Psoas muscle (tissue), 8 donors: Measurements from ENCODE around the gene UBE2I. TPM values are rescaled to one million over a fixed set of nuclear protein-coding genes. Genes with fewer than 3 reads are reported as not detected.

Experiments used
- ATAC-seq, 4 donors: fragments of 200-7000 bp; cut with Tn5 transposase; one replicate each; pipeline ENCODE4 v1.9.1; 2020; ENCODE audit warnings: moderate library complexity in 3 of 4, mild to moderate bottlenecking in 2 of 4
- DNase-seq, 2 donors: peaks; one replicate each; pipeline ENCODE4 v3.0.0-alpha.2; 2020
- H3K27ac ChIP-seq: fragments of 200-600 bp; one replicate; pipeline ENCODE4 v1.8.0; 2022
- H3K27me3 ChIP-seq, 3 donors: fragments of 200-600 bp in 1 of 3; one replicate each; pipeline versions ENCODE4 v1.6.1 to v1.8.0; 2013 to 2022; ENCODE audit warnings: low read length in 2 of 3, mild to moderate bottlenecking in 2 of 3, moderate library complexity in 1 of 3; ENCODE audit not compliant: insufficient read depth in 3 of 3
- H3K36me3 ChIP-seq, 2 donors: fragments of 200-600 bp in 1 of 2; one replicate each; pipeline versions ENCODE4 v1.6.1 to v1.8.0; 2013 to 2022; ENCODE audit warnings: low read depth in 1 of 2, mild to moderate bottlenecking in 1 of 2, moderate library complexity in 1 of 2; ENCODE audit not compliant: insufficient read depth in 1 of 2
- H3K4me1 ChIP-seq: fragments of 200-600 bp; one replicate; pipeline ENCODE4 v1.8.0; 2022
- H3K4me3 ChIP-seq: fragments of 200-600 bp; one replicate; pipeline ENCODE4 v1.8.0; 2022; ENCODE audit warnings: mild to moderate bottlenecking
- H3K9me3 ChIP-seq: fragments of 200-600 bp; one replicate; pipeline ENCODE4 v1.8.0; 2022
- WGBS, 3 donors: extraction: QIAGEN DNeasy Blood & Tissue Kit; methylation state at CpG; one replicate each; pipeline versions ENCODE4 v1.1.6 to v1.1.7; 2013; 5-methylcytosine and 5-hydroxymethylcytosine counted together
- intact Hi-C, 2 donors: fragments of 100-400 bp; cut with DNase I; formaldehyde crosslinking; loops; one replicate each; pipeline versions ENCODE4 v1.11.0 to v1.14.2; 2022
- polyA plus RNA-seq, 3 donors: library from polyadenylated mRNA; stranded (reverse); fragments of 200-250 nt; gene quantifications; one replicate each; pipeline ENCODE4 v1.2.3, GENCODE V29; 2013
- total RNA-seq, 4 donors: library from RNA; stranded (reverse); fragmentation: NEBNext Ultra II Directional in 2 of 4; extraction: Animal tissue kit (Norgen Biotek cat#: 25700) in 2 of 4; gene quantifications; one replicate each; pipeline versions ENCODE4 v1.2.1 to v1.2.4, GENCODE V29; 2021 to 2023
- TF ChIP-seq, protein P1 (sequence below): fragments of 200-600 bp; IDR thresholded peaks from one replicate; pipeline ENCODE4 v1.8.0; 2022; ENCODE audit warnings: antibody characterized with exemption
- donor health status: healthy with polysubstance abuse.
- donor health status: DM: no; HTN: no; CAD: no; lungs with moderate emphysema.
- donor health status: Bipolar disorder and iron deficiency.
- donor health status: healthy.
- donor health status: DM: yes; HTN: yes; CAD: no.
- donor health status: DM: no; HTN: no; CAD: no.
- donor health status: DM: no; HTN: no; CAD: no.
- donor health status: DM: yes; HTN: yes; CAD: no.

The UBE2I gene
- total and polyA plus RNA-seq, 7 donors = 46.2 to 101 (median 55.6) TPM

DNA sequence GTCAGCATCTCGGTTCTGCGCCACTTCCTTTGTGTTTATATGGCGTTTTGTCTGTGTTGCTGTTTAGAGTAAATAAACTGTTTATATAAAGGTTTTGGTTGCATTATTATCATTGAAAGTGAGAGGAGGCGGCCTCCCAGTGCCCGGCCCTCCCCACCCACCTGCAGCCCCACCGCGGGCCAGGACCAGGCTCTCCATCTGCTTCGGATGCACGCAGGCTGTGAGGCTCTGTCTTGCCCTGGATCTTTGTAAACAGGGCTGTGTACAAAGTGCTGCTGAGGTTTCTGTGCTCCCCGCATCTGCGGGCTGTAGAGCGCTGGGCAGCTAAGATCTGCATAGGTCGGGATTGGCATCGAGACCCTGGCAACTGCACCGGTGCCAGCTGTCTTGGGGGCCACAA lies 15.8 kb downstream of the UBE2I start:
- no peak overlapping the region for H3K27ac ChIP-seq
- H3K4me1 ChIP-seq = no peaks in the 10 kb centered on the region
- DNase-seq = no peak

DNA sequence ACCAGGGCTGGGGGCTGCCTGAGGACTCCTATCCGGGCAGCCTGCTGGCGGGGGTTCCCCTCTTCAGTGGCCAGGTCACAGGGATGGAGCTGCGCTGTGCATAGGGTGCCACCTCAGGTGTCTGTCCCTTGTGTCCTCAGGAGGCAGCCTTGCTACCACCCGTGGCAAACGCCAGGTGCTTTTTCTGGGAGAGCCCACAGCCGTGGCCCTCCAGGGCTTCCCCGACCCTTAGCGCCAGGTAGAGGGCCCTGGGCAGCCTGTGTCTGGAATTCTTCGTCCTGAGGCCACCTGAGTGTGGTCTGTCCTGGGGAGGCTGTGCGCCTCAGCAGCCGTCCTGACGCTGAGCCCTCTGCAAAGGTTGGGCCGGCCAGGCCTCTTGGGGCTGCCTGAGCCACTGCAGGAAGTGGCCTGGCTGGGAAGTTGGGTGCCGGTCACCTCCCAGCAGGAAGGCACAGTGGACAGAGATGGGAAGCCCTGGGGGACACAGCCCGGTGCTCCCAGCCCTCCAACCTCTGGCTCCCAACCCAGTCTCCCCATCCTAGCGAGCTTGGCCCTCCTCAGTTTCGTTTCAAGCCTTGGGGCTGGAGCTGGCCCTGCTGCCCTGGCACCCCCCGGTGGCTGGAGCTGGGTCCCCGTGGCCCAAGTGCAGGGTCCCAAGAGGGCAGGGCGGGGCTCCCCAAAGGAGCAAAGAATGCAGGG lies 16.4 kb downstream of the UBE2I start:
- TF ChIP-seq, protein P1, sequence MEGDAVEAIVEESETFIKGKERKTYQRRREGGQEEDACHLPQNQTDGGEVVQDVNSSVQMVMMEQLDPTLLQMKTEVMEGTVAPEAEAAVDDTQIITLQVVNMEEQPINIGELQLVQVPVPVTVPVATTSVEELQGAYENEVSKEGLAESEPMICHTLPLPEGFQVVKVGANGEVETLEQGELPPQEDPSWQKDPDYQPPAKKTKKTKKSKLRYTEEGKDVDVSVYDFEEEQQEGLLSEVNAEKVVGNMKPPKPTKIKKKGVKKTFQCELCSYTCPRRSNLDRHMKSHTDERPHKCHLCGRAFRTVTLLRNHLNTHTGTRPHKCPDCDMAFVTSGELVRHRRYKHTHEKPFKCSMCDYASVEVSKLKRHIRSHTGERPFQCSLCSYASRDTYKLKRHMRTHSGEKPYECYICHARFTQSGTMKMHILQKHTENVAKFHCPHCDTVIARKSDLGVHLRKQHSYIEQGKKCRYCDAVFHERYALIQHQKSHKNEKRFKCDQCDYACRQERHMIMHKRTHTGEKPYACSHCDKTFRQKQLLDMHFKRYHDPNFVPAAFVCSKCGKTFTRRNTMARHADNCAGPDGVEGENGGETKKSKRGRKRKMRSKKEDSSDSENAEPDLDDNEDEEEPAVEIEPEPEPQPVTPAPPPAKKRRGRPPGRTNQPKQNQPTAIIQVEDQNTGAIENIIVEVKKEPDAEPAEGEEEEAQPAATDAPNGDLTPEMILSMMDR = no peak
- Histone ChIP-seq H3K36me3 (peaks cover 4 to 48% of the 10 kb centered on the region in 2 donors), H3K27ac (no peak overlapping the region), H3K4me1 (no peaks in the 10 kb centered on the region), H3K9me3 (no peaks in the 10 kb centered on the region), H3K4me3 (no peak overlapping the region), H3K27me3 (peaks cover 0 to under 1% (median 0%) of the 10 kb centered on the region in 3 donors)
- WGBS, 3 donors = 60 to 64% (median 60%) methylated on average over 20 of the region's 20 CpGs
- DNase-seq = no peak
- peak in 2 of 4 donors; percentile 16 to 28 for ATAC-seq
- intact Hi-C loops = no loop called here

More for the DNA sequence above, 15.8 kb downstream of the UBE2I start:
- Histone ChIP-seq H3K27me3 (no peaks in the 10 kb centered on the region), H3K4me3 (no peak overlapping the region), H3K36me3 (peaks cover 4 to 53% of the 10 kb centered on the region in 2 donors), H3K9me3 (no peaks in the 10 kb centered on the region)
- 78 to 87% (median 84%) methylated on average over 15 of the region's 15 CpGs for WGBS, 3 donors
- TF ChIP-seq, protein P1 = no peak
- intact Hi-C loops = no loop called here
- ATAC-seq = no peak

DNA sequence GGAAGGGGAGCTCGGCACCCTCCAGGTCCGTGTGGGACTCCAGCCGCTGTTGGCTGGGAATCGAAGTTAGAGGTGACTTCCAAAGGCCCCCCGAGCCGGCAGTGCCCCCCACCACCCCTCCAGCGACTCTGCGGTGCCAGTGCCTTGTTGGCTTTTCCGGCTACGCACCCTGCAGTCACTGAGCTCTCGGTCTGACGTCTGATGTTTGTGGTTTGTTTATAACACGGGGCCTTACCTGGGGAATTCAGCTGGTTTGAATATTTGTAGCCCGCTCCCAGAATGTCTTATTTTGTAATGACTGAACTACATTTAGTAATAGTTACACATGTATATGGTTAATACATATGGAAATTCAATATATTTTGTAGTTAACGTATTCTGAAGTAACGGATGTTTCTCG lies 17.0 kb downstream of the UBE2I start:
- WGBS, 3 donors = 61 to 64% (median 62%) methylated on average over 17 of the region's 17 CpGs
- intact Hi-C loops = no loop called here
- Histone ChIP-seq H3K36me3 (peaks cover 4 to 42% of the 10 kb centered on the region in 2 donors), H3K27me3 (peaks cover 0 to 6% (median 0%) of the 10 kb centered on the region in 3 donors), H3K4me1 (no peaks in the 10 kb centered on the region), H3K27ac (no peak overlapping the region), H3K4me3 (no peak overlapping the region), H3K9me3 (no peaks in the 10 kb centered on the region)
- no peak for ATAC-seq
- no peak for DNase-seq
- TF ChIP-seq, protein P1 = no peak

DNA sequence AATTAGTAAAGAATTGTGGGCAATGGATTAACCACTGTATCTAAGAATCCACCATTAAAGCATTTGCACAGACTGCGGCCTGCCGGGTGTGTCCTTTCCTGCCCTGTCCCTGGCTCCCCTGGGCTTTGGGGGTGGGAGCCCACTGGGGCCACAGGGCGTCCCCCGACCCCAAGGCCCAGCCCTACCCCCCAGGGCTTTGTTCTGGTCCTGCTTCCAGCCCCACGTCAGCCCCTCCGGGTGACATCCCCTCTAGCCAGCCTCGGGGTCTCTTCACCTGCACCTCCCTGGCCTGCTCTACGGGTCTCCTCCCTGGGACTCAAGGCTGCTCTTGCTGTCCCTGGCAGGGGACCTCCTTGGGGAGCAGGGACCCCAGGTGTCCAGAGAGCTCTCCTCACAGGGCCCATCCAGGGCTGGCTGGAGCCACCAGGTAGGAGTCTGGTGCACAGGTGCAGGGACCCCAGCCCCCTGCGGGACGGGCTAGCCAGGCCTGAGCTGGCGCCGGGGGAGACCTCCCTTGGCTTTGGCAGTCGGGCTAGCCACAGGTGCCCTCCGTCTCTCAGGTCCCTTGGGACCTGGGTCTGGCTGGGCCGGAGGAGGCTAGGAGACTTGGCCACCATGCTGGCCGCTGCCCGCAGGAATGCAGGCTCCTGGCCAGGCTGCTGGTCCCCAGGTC lies 17.6 kb downstream of the UBE2I start:
- no peak for DNase-seq
- H3K9me3 ChIP-seq = no peaks in the 10 kb centered on the region
- TF ChIP-seq, protein P1 = no peak
- H3K4me1 ChIP-seq = no peaks in the 10 kb centered on the region
- WGBS, 3 donors = 56 to 66% (median 56%) methylated on average over 15 to 17 of the region's 17 CpGs
- H3K36me3 ChIP-seq = peaks cover 4 to 35% of the 10 kb centered on the region in 2 donors
- no peak overlapping the region for H3K27ac ChIP-seq
- intact Hi-C loops = no loop called here
- no peak overlapping the region for H3K4me3 ChIP-seq
- H3K27me3 ChIP-seq = peaks cover 0 to 7% (median 4%) of the 10 kb centered on the region in 3 donors
- no peak for ATAC-seq
